Stomach (tissue), 4 donors: ENCODE results near the gene ALAD.
"Not testable (repeated sequence)": the region's sequence is repeated elsewhere in the genome, so short reads cannot be mapped to it uniquely, and the experiment has no call there.

ENCODE experiments used
- POLR2A ChIP-seq, 4 donors: fragments of 450-650 bp; IDR thresholded peaks; one replicate each; pipeline ENCODE4 v1.6.1; 2016; ENCODE audit warnings: antibody characterized with exemption in 4 of 4, control low read depth in 2 of 4, mild to moderate bottlenecking in 1 of 4, moderate library complexity in 1 of 4
- TF ChIP-seq, protein P1 (sequence below), 7 experiments: fragments of 450-650 bp in 4 of 7; fragments of 200-600 bp in 3 of 7; sonication (generic) in 3 of 7; IDR thresholded peaks; one replicate each; pipeline ENCODE4 v1.5.1; 2016 to 2019; ENCODE audit warnings: antibody characterized with exemption in 7 of 7, control low read depth in 2 of 7, mild to moderate bottlenecking in 1 of 7

DNA sequence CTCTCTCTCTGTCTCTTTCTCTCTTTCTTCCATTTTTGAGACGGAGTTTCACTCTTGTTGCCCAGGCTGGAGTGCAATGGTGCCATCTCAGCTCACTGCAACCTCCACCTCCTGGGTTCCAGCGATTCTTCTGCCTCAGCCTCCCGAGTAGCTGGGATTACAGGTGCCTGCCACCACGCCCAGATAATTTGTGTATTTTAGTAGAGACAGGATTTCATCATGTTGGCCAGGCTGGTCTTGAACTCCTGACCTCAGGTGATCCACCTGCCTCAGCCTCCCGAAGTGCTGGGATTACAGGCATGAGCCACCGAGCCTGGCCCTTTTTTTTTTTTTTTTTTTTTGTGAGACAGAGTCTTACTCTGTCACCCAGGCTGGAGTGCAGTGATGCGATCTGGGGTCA lies 19.6 kb downstream of the ALAD start:
- not testable (repeated sequence) for TF ChIP-seq POLR2A (IDR thresholded peaks at IDR 0.05)
- TF ChIP-seq, protein P1, sequence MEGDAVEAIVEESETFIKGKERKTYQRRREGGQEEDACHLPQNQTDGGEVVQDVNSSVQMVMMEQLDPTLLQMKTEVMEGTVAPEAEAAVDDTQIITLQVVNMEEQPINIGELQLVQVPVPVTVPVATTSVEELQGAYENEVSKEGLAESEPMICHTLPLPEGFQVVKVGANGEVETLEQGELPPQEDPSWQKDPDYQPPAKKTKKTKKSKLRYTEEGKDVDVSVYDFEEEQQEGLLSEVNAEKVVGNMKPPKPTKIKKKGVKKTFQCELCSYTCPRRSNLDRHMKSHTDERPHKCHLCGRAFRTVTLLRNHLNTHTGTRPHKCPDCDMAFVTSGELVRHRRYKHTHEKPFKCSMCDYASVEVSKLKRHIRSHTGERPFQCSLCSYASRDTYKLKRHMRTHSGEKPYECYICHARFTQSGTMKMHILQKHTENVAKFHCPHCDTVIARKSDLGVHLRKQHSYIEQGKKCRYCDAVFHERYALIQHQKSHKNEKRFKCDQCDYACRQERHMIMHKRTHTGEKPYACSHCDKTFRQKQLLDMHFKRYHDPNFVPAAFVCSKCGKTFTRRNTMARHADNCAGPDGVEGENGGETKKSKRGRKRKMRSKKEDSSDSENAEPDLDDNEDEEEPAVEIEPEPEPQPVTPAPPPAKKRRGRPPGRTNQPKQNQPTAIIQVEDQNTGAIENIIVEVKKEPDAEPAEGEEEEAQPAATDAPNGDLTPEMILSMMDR (IDR thresholded peaks at IDR 0.05): not testable (repeated sequence)
